Nephron progenitor cell (in vitro differentiated cells): ENCODE results near the gene ARF6.
"Not testable (repeated sequence)": the region's sequence is repeated elsewhere in the genome, so short reads cannot be mapped to it uniquely, and the experiment has no call there.

ENCODE experiments used
- DNase-seq: peaks from one replicate; pipeline ENCODE4 v3.0.0; 2021
- H3K27ac Mint-ChIP-seq: 2 replicates; pipeline ENCODE4 v1.8.0; 2021; ENCODE audit warnings: mild to moderate bottlenecking, moderate library complexity, mixed read lengths
- H3K27me3 Mint-ChIP-seq: 2 replicates; pipeline ENCODE4 v1.8.0; 2021; ENCODE audit warnings: mild to moderate bottlenecking, low read depth, mixed read lengths; ENCODE audit not compliant: poor library complexity
- H3K36me3 Mint-ChIP-seq: 2 replicates; pipeline ENCODE4 v1.8.0; 2021; ENCODE audit warnings: low read depth, mixed read lengths
- H3K4me1 Mint-ChIP-seq: 2 replicates; pipeline ENCODE4 v1.8.0; 2021; ENCODE audit warnings: mixed read lengths
- H3K4me3 Mint-ChIP-seq: 2 replicates; pipeline ENCODE4 v1.8.0; 2021; ENCODE audit warnings: mild to moderate bottlenecking, moderate library complexity, mixed read lengths
- H3K9me3 Mint-ChIP-seq: 2 replicates; pipeline ENCODE4 v1.8.0; 2021; ENCODE audit warnings: mild to moderate bottlenecking, moderate library complexity, mixed read lengths
- TF ChIP-seq, protein P1 (sequence below): fragments of 200-600 bp; sonication (generic); IDR thresholded peaks from 2 replicates; pipeline ENCODE4 v1.5.0; 2021; ENCODE audit warnings: antibody characterized with exemption

ARF6 gene

DNA sequence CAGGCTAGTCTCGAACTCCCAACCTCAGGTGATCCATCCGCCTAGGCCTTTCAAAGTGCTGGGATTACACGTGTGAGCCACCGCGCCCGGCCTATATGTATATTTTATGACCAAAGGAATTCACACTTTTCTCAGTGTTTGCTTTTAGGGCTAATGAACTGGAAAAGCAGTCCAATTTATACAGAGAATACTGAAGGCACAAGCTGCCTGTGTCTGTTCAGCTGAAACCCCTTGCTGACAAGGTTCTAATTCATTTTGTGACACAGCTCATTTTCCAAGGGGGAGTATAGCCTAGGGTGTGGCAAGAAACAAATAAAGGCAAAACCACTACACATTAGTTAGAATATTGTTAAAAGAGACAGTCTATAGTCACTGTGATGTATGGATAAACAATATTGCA lies 22.0 kb upstream of the ARF6 start:
- TF ChIP-seq, protein P1, sequence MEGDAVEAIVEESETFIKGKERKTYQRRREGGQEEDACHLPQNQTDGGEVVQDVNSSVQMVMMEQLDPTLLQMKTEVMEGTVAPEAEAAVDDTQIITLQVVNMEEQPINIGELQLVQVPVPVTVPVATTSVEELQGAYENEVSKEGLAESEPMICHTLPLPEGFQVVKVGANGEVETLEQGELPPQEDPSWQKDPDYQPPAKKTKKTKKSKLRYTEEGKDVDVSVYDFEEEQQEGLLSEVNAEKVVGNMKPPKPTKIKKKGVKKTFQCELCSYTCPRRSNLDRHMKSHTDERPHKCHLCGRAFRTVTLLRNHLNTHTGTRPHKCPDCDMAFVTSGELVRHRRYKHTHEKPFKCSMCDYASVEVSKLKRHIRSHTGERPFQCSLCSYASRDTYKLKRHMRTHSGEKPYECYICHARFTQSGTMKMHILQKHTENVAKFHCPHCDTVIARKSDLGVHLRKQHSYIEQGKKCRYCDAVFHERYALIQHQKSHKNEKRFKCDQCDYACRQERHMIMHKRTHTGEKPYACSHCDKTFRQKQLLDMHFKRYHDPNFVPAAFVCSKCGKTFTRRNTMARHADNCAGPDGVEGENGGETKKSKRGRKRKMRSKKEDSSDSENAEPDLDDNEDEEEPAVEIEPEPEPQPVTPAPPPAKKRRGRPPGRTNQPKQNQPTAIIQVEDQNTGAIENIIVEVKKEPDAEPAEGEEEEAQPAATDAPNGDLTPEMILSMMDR: no peak
- H3K9me3 Mint-ChIP-seq: no peaks in the 10 kb centered on the region
- no peak for DNase-seq
- no peak overlapping the region for H3K27ac Mint-ChIP-seq
- no peaks in the 10 kb centered on the region for H3K36me3 Mint-ChIP-seq
- peaks cover 12% of the 10 kb centered on the region for H3K4me1 Mint-ChIP-seq
- H3K27me3 Mint-ChIP-seq: peaks cover 24% of the 10 kb centered on the region
- no peak overlapping the region for H3K4me3 Mint-ChIP-seq

DNA sequence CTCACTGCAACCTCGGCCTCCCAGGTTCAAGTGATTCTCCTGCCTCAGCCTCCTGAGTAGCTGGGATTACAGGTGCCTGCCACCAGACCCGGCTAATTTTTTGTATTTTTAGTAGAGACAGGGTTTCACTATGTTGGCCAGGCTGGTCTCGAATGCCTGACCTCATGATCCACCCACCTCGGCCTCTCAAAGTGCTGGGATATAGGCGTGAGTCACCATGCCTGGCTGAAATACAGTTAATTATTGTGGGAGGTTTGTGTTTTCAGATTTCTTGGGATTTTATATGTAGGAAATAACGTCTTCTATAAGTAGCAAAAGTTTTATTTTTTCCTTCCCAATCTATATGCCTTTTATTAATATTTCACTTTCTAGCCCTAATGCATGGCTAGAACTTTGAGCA lies 19.3 kb upstream of the ARF6 start:
- not testable (repeated sequence) for H3K36me3 Mint-ChIP-seq, H3K4me3 Mint-ChIP-seq, DNase-seq, H3K9me3 Mint-ChIP-seq, H3K4me1 Mint-ChIP-seq, H3K27ac Mint-ChIP-seq
- peaks cover 26% of the 10 kb centered on the region for H3K27me3 Mint-ChIP-seq

DNA sequence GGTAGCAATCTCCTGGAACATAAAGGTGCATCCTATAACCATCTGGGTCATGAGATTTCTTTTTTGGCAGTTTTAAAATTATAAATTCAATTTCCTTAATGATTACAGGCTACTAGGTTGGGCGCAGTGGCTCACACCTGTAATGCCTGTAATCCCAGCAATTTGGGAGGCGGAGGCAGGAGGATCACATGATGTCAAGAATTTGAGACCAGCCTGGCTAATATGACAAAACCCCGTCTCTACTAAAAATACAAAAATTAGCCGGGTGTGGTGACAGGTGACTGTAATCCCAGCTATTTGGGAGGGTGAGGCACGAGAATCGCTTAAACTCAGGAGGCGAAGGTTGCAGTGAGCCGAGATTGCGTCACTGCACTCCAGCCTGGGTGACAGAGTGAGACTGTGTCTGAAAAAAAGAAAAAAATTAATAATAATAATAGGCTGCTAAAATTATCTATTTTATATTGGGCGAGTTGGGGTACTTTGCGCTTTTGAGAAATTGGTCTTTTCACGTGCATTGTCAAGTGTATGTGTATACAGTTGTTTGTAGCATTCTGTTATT lies 17.2 kb upstream of the ARF6 start:
- Mint-ChIP-seq H3K27ac (no peak overlapping the region), H3K4me1 (peaks cover 12% of the 10 kb centered on the region), H3K27me3 (peaks cover 19% of the 10 kb centered on the region), H3K36me3 (no peaks in the 10 kb centered on the region), H3K9me3 (no peaks in the 10 kb centered on the region), H3K4me3 (no peak overlapping the region)
- DNase-seq: no peak
- TF ChIP-seq, protein P1: no peak

DNA sequence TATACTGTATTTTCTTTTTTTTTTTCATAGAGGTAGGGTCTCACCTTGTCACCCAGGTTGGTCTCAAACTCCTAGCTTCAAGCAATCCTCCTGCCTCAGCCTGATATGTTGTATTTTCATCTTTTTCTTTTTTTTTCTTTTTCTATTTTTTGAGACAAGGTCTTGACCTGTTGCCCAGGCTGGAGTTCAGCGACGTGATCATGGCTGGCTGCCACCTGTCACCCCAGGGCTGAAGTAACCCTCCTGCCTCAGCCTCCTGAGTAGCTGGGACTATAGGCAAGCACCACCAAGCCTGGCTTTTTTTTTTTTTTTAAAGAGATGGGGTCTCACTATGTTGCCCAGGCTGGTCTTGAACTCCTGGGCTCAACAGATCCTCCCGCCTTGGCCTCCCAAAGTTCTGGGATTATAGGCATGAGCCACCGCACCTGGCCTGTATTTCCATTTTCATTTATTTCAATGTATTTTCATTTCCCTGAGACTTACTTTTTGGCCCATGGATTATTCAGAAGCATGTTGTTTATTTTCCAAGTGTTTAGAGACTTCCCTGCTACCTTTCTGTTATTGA lies 16.2 kb upstream of the ARF6 start:
- Mint-ChIP-seq H3K27me3 (peaks cover 19% of the 10 kb centered on the region), H3K27ac (no peak overlapping the region), H3K9me3 (no peaks in the 10 kb centered on the region), H3K4me3 (no peak overlapping the region), H3K36me3 (no peaks in the 10 kb centered on the region), H3K4me1 (peaks cover 21% of the 10 kb centered on the region)
- no peak for DNase-seq
- TF ChIP-seq, protein P1: no peak

DNA sequence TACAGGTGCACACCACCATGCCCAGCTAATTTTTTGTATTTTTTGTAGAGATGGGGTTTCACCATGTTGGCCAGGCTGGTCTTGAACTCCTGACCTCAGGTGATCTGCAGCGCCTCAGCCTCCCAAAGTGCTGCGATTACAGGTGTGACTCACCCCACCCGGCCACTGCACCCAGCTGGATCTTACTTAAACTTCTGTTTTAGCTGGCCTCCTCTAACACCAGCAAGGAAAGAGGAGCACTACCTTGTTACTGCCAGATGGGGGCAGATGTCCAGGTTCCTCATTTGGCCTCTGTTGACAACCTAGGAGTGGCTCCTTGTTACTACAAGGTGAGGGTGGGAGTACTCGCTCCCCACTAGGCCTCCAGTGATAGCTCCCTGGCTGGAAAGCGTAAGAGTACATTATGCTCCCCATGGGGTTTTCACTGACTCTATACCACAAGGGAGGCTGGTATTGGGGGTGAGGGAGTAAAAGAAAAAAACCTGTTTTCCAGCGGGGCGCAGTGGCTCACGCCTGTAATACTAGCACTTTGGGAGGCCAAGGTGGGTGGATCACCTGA lies 13.2 kb upstream of the ARF6 start:
- DNase-seq: peak; percentile 30

DNA sequence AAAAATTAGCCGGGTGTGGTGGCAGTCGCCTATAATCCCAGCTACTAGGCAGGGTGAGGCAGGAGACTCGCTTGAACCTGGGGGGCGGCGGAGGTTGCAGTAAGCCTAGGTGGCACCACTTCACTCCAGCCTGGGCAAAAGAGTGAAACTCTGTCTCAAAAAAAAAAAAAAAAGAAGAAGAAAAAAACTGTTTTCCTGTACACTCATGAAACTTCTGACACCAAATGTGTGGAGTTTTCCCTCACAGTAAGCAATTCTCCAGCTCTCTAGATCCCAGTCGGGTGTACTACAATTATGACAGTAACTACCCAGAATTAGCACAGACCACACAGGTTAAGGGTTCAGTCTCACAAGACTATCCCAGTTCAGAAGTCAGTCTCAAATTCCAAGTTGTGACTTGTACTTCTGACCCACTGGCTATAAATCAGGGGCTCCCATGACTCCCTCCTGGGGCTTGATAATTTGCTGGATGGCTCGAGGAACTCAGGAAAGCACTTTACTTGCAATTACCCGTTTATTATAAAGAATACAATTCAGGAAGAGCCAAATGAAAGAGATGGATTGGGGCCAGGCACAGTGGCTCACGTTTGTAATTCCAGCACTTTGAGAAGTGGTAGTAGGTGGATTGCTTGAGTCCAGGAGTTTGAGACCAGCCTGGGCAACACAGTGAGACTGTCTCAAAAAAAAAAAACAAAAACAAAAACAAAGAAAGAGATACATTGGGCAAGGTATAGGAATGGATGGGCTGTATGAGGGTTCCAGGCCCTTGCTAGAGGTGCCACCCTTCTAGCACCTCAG lies 12.4 kb upstream of the ARF6 start:
- Mint-ChIP-seq H3K9me3 (peaks cover 5% of the 10 kb centered on the region), H3K4me3 (no peak overlapping the region), H3K4me1 (peaks cover 21% of the 10 kb centered on the region), H3K27me3 (peaks cover 24% of the 10 kb centered on the region), H3K27ac (peak overlapping the region; percentile 51), H3K36me3 (no peaks in the 10 kb centered on the region)
- TF ChIP-seq, protein P1: no peak
- DNase-seq: peak; percentile 50

More for the DNA sequence above, 13.2 kb upstream of the ARF6 start:
- peaks cover 5% of the 10 kb centered on the region for H3K9me3 Mint-ChIP-seq
- no peak overlapping the region for H3K27ac Mint-ChIP-seq
- peaks cover 24% of the 10 kb centered on the region for H3K27me3 Mint-ChIP-seq
- TF ChIP-seq, protein P1: peak; percentile 48
- H3K4me1 Mint-ChIP-seq: peaks cover 21% of the 10 kb centered on the region
- H3K36me3 Mint-ChIP-seq: no peaks in the 10 kb centered on the region
- no peak overlapping the region for H3K4me3 Mint-ChIP-seq
